Left ventricle myocardium inferior (tissue), 1 donor: ENCODE measurements around the gene SERTAD1. TPM values are rescaled to one million over a fixed set of nuclear protein-coding genes. Genes with fewer than 3 reads are reported as not detected.

ENCODE experiments used
- DNase-seq: peaks from one replicate; pipeline ENCODE4 v3.0.0-alpha.2; 2020
- H3K27ac ChIP-seq: fragments of 200-600 bp; replicated peaks from 2 replicates; pipeline ENCODE4 v1.8.0; 2021
- H3K27me3 ChIP-seq: fragments of 200-600 bp; 2 replicates; pipeline ENCODE4 v1.8.0; 2021; ENCODE audit warnings: low read depth
- H3K36me3 ChIP-seq: fragments of 200-600 bp; 2 replicates; pipeline ENCODE4 v1.8.0; 2021
- H3K4me1 ChIP-seq: fragments of 200-600 bp; 2 replicates; pipeline ENCODE4 v1.8.0; 2021
- H3K4me3 ChIP-seq: fragments of 200-600 bp; 2 replicates; pipeline ENCODE4 v1.8.0; 2021; ENCODE audit warnings: mild to moderate bottlenecking, moderate library complexity
- H3K9me3 ChIP-seq: fragments of 200-600 bp; replicated peaks from 2 replicates; pipeline ENCODE4 v1.8.0; 2021
- intact Hi-C: fragments of 100-400 bp; cut with micrococcal nuclease; formaldehyde crosslinking; loops from one replicate; pipeline ENCODE4 v1.11.0; 2022
- total RNA-seq: library from RNA; stranded (reverse); fragmentation: NEBNext Ultra II Directional; extraction: Animal tissue kit (Norgen Biotek cat#: 25700); gene quantifications from one replicate; pipeline ENCODE4 v1.2.1, GENCODE V29; 2021
- TF ChIP-seq, protein P1 (sequence below): fragments of 200-600 bp; IDR thresholded peaks from 2 replicates; pipeline ENCODE4 v1.8.0; 2021; ENCODE audit warnings: antibody characterized with exemption, mild to moderate bottlenecking, borderline replicate concordance
- donor health status: DM: no; HTN: yes; CAD: no; lungs with severe emphysema.

The SERTAD1 gene
- total RNA-seq, 1 donor from 2014 or later: 9.2 TPM

GRCh38 chr19:40449506-40449905 lies 23.7 kb upstream of the SERTAD1 start:
- no peak for DNase-seq
- Histone ChIP-seq H3K4me3 (no peak overlapping the region), H3K27me3 (no peaks in the 10 kb centered on the region), H3K4me1 (peaks cover 6% of the 10 kb centered on the region), H3K36me3 (peaks cover 39% of the 10 kb centered on the region), H3K9me3 (no peaks in the 10 kb centered on the region), H3K27ac (no peak overlapping the region)
- intact Hi-C loops: no loop called here
- TF ChIP-seq, protein P1, sequence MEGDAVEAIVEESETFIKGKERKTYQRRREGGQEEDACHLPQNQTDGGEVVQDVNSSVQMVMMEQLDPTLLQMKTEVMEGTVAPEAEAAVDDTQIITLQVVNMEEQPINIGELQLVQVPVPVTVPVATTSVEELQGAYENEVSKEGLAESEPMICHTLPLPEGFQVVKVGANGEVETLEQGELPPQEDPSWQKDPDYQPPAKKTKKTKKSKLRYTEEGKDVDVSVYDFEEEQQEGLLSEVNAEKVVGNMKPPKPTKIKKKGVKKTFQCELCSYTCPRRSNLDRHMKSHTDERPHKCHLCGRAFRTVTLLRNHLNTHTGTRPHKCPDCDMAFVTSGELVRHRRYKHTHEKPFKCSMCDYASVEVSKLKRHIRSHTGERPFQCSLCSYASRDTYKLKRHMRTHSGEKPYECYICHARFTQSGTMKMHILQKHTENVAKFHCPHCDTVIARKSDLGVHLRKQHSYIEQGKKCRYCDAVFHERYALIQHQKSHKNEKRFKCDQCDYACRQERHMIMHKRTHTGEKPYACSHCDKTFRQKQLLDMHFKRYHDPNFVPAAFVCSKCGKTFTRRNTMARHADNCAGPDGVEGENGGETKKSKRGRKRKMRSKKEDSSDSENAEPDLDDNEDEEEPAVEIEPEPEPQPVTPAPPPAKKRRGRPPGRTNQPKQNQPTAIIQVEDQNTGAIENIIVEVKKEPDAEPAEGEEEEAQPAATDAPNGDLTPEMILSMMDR: no peak

- intact Hi-C loops: no loop called here
- TF ChIP-seq, protein P1: no peak
- Histone ChIP-seq H3K27me3 (no peaks in the 10 kb centered on the region), H3K36me3 (peaks cover 46% of the 10 kb centered on the region), H3K4me3 (no peak overlapping the region), H3K9me3 (no peaks in the 10 kb centered on the region), H3K27ac (no peak overlapping the region), H3K4me1 (peaks cover 31% of the 10 kb centered on the region)
- DNase-seq: no peak
Measured at GRCh38 chr19:40446263-40446784, 20.5 kb upstream of the SERTAD1 start.

- Histone ChIP-seq H3K9me3 (no peaks in the 10 kb centered on the region), H3K4me1 (peaks cover 36% of the 10 kb centered on the region), H3K27ac (no peak overlapping the region), H3K4me3 (no peak overlapping the region), H3K27me3 (no peaks in the 10 kb centered on the region), H3K36me3 (peaks cover 47% of the 10 kb centered on the region)
- intact Hi-C loops: no loop called here
- DNase-seq: no peak
- TF ChIP-seq, protein P1: no peak
Measured at GRCh38 chr19:40445780-40446262, 20.0 kb upstream of the SERTAD1 start.

GRCh38 chr19:40444825-40445312 lies 19.1 kb upstream of the SERTAD1 start:
- DNase-seq: no peak
- Histone ChIP-seq H3K4me3 (peak overlapping the region; percentile 99), H3K27me3 (no peaks in the 10 kb centered on the region), H3K9me3 (no peaks in the 10 kb centered on the region), H3K36me3 (peaks cover 56% of the 10 kb centered on the region), H3K4me1 (peaks cover 45% of the 10 kb centered on the region), H3K27ac (peak overlapping the region; percentile 99)
- intact Hi-C loops: no loop called here
- TF ChIP-seq, protein P1: no peak

GRCh38 chr19:40444000-40444824 lies 18.4 kb upstream of the SERTAD1 start, which contains the start of gene SERTAD3:
SERTAD3 (minus strand) TSS chr19:40444335; CDS start chr19:40442080, 2,255 bp downstream.
- H3K36me3 ChIP-seq: peaks cover 49% of the 10 kb centered on the region
- peaks cover 47% of the 10 kb centered on the region for H3K4me1 ChIP-seq
- TF ChIP-seq, protein P1: no peak
- H3K9me3 ChIP-seq: no peaks in the 10 kb centered on the region
- intact Hi-C loops: loop anchor here (1.0 kb wide), 1 partner anchor 19 kb away; the partner anchor contains the start of gene SERTAD1
- peak; percentile 98 for DNase-seq
- no peaks in the 10 kb centered on the region for H3K27me3 ChIP-seq
- peak within 1 kb of the TSS; percentile 99 for H3K4me3 ChIP-seq
- peak within 1 kb of the TSS; percentile 99 for H3K27ac ChIP-seq
